Measurements from ENCODE around the gene MYBBP1A.

Gene MYBBP1A

GRCh38 chr17:4573115-4573514, 17.9 kb upstream of the MYBBP1A start:
- Histone ChIP-seq H3K79me2 (ENCODE audit: low read length) (no peaks in the 10 kb centered on the region), H3K27ac (ENCODE audit: low read length) (no peak overlapping the region), H2AFZ (ENCODE audit: low read length) (no peak overlapping the region), H3K4me3 (ENCODE audit: low read length) (no peak overlapping the region), H3K36me3 (replicated peaks; ENCODE audit: insufficient read depth, low read length) (no peaks in the 10 kb centered on the region), H3K9me2 (replicated peaks; ENCODE audit: insufficient read depth, low read length) (no peaks in the 10 kb centered on the region), H3K9ac (ENCODE audit: low read length) (no peak overlapping the region), H3F3A (ENCODE audit: insufficient read depth, low read length) (no peaks in the 10 kb centered on the region), H3K27me3 (replicated peaks; ENCODE audit: insufficient read depth, low read length) (peaks cover 20% of the 10 kb centered on the region), H3K4me1 (ENCODE audit: low read length) (peaks cover 10% of the 10 kb centered on the region), H4K20me1 (ENCODE audit: insufficient read depth, low read length) (no peaks in the 10 kb centered on the region), H3K9me3 (replicated peaks; ENCODE audit: insufficient read depth, low read length) (no peaks in the 10 kb centered on the region), H3K4me2 (ENCODE audit: low read depth, low read length) (no peak overlapping the region)
- DNase-seq: no peak
- no peak for TF ChIP-seq EZH2phosphoT487 (IDR thresholded peaks at IDR 0.05; ENCODE audit: low read length)
- no peak for TF ChIP-seq EZH2 (optimal IDR thresholded peaks at IDR 0.05; ENCODE audit: low read depth, low read length)
- TF ChIP-seq CTCF (IDR thresholded peaks at IDR 0.05; ENCODE audit: low read length): no peak

- Histone ChIP-seq H3K27me3 (replicated peaks; ENCODE audit: insufficient read depth, low read length) (peaks cover 14% of the 10 kb centered on the region), H3F3A (ENCODE audit: insufficient read depth, low read length) (no peaks in the 10 kb centered on the region; the same call in 1 of the 2 replicates), H3K4me1 (ENCODE audit: low read length) (peaks cover 10% of the 10 kb centered on the region), H3K4me3 (ENCODE audit: low read length) (no peak overlapping the region), H3K36me3 (replicated peaks; ENCODE audit: insufficient read depth, low read length) (no peaks in the 10 kb centered on the region), H3K4me2 (ENCODE audit: low read depth, low read length) (no peak overlapping the region), H3K9ac (ENCODE audit: low read length) (no peak overlapping the region), H3K9me2 (replicated peaks; ENCODE audit: insufficient read depth, low read length) (no peaks in the 10 kb centered on the region), H4K20me1 (ENCODE audit: insufficient read depth, low read length) (no peaks in the 10 kb centered on the region), H3K79me2 (ENCODE audit: low read length) (no peaks in the 10 kb centered on the region), H3K9me3 (replicated peaks; ENCODE audit: insufficient read depth, low read length) (no peaks in the 10 kb centered on the region), H2AFZ (ENCODE audit: low read length) (no peak overlapping the region), H3K27ac (ENCODE audit: low read length) (no peak overlapping the region)
- DNase-seq: no peak
- TF ChIP-seq EZH2 (optimal IDR thresholded peaks at IDR 0.05; ENCODE audit: low read depth, low read length): no peak
- no peak for TF ChIP-seq CTCF (IDR thresholded peaks at IDR 0.05; ENCODE audit: low read length)
- TF ChIP-seq EZH2phosphoT487 (IDR thresholded peaks at IDR 0.05; ENCODE audit: low read length): no peak
Observed at GRCh38 chr17:4572131-4572530, 16.9 kb upstream of the MYBBP1A start.

GRCh38 chr17:4569591-4569990, 14.4 kb upstream of the MYBBP1A start:
- peaks cover 10% of the 10 kb centered on the region for H3K4me1 ChIP-seq (ENCODE audit: low read length)
- no peak for DNase-seq
- no peak overlapping the region for H3K4me2 ChIP-seq (ENCODE audit: low read depth, low read length)

More at GRCh38 chr17:4569591-4569990, 14.4 kb upstream of the MYBBP1A start:
- H2AFZ ChIP-seq (ENCODE audit: low read length): no peak overlapping the region
- H4K20me1 ChIP-seq (ENCODE audit: insufficient read depth, low read length): no peaks in the 10 kb centered on the region
- H3K79me2 ChIP-seq (ENCODE audit: low read length): no peaks in the 10 kb centered on the region
- H3K9me3 ChIP-seq (replicated peaks; ENCODE audit: insufficient read depth, low read length): no peaks in the 10 kb centered on the region
- H3K36me3 ChIP-seq (replicated peaks; ENCODE audit: insufficient read depth, low read length): no peaks in the 10 kb centered on the region
- H3K27ac ChIP-seq (ENCODE audit: low read length): no peak overlapping the region
- no peaks in the 10 kb centered on the region; the same call in 1 of the 2 replicates for H3F3A ChIP-seq (ENCODE audit: insufficient read depth, low read length)
- H3K9me2 ChIP-seq (replicated peaks; ENCODE audit: insufficient read depth, low read length): no peaks in the 10 kb centered on the region
- no peaks in the 10 kb centered on the region for H3K27me3 ChIP-seq (replicated peaks; ENCODE audit: insufficient read depth, low read length)
- TF ChIP-seq EZH2 (optimal IDR thresholded peaks at IDR 0.05; ENCODE audit: low read depth, low read length) (no peak), CTCF (IDR thresholded peaks at IDR 0.05; ENCODE audit: low read length) (no peak), EZH2phosphoT487 (IDR thresholded peaks at IDR 0.05; ENCODE audit: low read length) (no peak)
- no peak overlapping the region for H3K4me3 ChIP-seq (ENCODE audit: low read length)
- H3K9ac ChIP-seq (ENCODE audit: low read length): no peak overlapping the region

Measured in MM.1S (cell line).